Karpas-422 (cell line): ENCODE measurements around the gene UHRF2. TPM values are rescaled to one million over a fixed set of nuclear protein-coding genes. Genes with fewer than 3 reads are reported as not detected.
"Not testable (repeated sequence)": the region's sequence is repeated elsewhere in the genome, so short reads cannot be mapped to it uniquely, and the experiment has no call there.

Source experiments
- DNase-seq: peaks from one replicate; pipeline ENCODE4 v3.0.0-alpha.2; 2015
- H2AFZ ChIP-seq: fragments of 200-600 bp; sonication (generic); 2 replicates; pipeline ENCODE4 v1.6.1; 2014; ENCODE audit warnings: antibody characterized with exemption, low read length, mixed read lengths
- H3K27ac ChIP-seq: fragments of 200-600 bp; sonication (generic); 2 replicates; pipeline ENCODE4 v1.5.1; 2014; ENCODE audit warnings: mild to moderate bottlenecking, low read length, moderate library complexity
- H3K27me3 ChIP-seq: fragments of 200-600 bp; sonication (generic); 2 replicates; pipeline ENCODE4 v1.6.1; 2014; ENCODE audit warnings: low read length, mixed read lengths
- H3K36me3 ChIP-seq: fragments of 200-600 bp; sonication (generic); 2 replicates; pipeline ENCODE4 v1.6.1; 2014; ENCODE audit warnings: low read length, mixed read lengths; ENCODE audit not compliant: insufficient read depth
- H3K4me1 ChIP-seq: fragments of 200-600 bp; sonication (generic); 2 replicates; pipeline ENCODE4 v1.6.1; 2014; ENCODE audit warnings: mild to moderate bottlenecking, low read length, mixed read lengths
- H3K4me2 ChIP-seq: fragments of 200-600 bp; sonication (generic); 2 replicates; pipeline ENCODE4 v1.6.1; 2014; ENCODE audit warnings: low read length, low read depth, mild to moderate bottlenecking; ENCODE audit not compliant: poor library complexity, severe bottlenecking
- H3K4me3 ChIP-seq: fragments of 200-600 bp; sonication (generic); 2 replicates; pipeline ENCODE4 v1.5.1; 2014; ENCODE audit warnings: mild to moderate bottlenecking, antibody characterized with exemption, low read length, mixed read lengths
- H3K79me2 ChIP-seq: fragments of 200-600 bp; sonication (generic); 2 replicates; pipeline ENCODE4 v1.6.1; 2014; ENCODE audit warnings: mild to moderate bottlenecking, low read length, mixed read lengths
- H3K9ac ChIP-seq: fragments of 200-600 bp; sonication (generic); 2 replicates; pipeline ENCODE4 v1.6.0; 2014; ENCODE audit warnings: low read length
- H3K9me2 ChIP-seq: fragments of 200-600 bp; sonication (generic), shearing (Covaris generic); replicated peaks from 2 replicates; pipeline ENCODE4 v1.6.0; 2014; ENCODE audit warnings: mild to moderate bottlenecking, low read length, moderate library complexity; ENCODE audit not compliant: insufficient read depth
- H3K9me3 ChIP-seq: fragments of 300-700, 200-600 bp; sonication (generic); 2 replicates; pipeline ENCODE4 v1.6.1; 2014; ENCODE audit warnings: low read length, mixed read lengths
- H4K20me1 ChIP-seq: fragments of 200-600 bp; sonication (generic); 2 replicates; pipeline ENCODE4 v1.6.1; 2014; ENCODE audit warnings: mild to moderate bottlenecking, antibody characterized with exemption, low read length, low read depth; ENCODE audit not compliant: insufficient read depth
- total RNA-seq: library from RNA; depleted of rRNA; stranded (reverse); fragments of >200 nt; shearing (Covaris generic); gene quantifications from 2 replicates; pipeline ENCODE4 v1.2.3, GENCODE V29; 2014; ENCODE audit warnings: low replicate concordance

Gene UHRF2
- total RNA-seq, 1 experiment from 2014 or later = 85.5 TPM

- Histone ChIP-seq H3K36me3 (peaks cover 57% of the 10 kb centered on the region; the same call in 1 of the 2 replicates), H3K4me3 (no peak overlapping the region), H3K9ac (no peak overlapping the region), H3K9me3 (no peaks in the 10 kb centered on the region), H3K79me2 (peaks cover 6% of the 10 kb centered on the region; the same call in 1 of the 2 replicates), H3K4me1 (no peaks in the 10 kb centered on the region), H3K9me2 (no peaks in the 10 kb centered on the region), H3K27ac (no peak overlapping the region), H2AFZ (no peak overlapping the region), H4K20me1 (no peaks in the 10 kb centered on the region), H3K27me3 (no peaks in the 10 kb centered on the region), H3K4me2 (no peak overlapping the region)
- no peak for DNase-seq
These were observed 89.4 kb downstream of the UHRF2 start for GRCh38 chr9:6502399-6502798.

- peaks cover 36% of the 10 kb centered on the region; the same call in 1 of the 2 replicates for H3K36me3 ChIP-seq
These were observed 93.6 kb downstream of the UHRF2 start for GRCh38 chr9:6506571-6506970.

GRCh38 chr9:6512085-6512657 lies 99.2 kb downstream of the UHRF2 start:
- Histone ChIP-seq H3K27ac (no peak overlapping the region), H2AFZ (no peak overlapping the region), H3K27me3 (no peaks in the 10 kb centered on the region), H3K9me2 (no peaks in the 10 kb centered on the region), H3K4me1 (no peaks in the 10 kb centered on the region), H3K4me2 (no peak overlapping the region), H3K4me3 (no peak overlapping the region), H3K9me3 (no peaks in the 10 kb centered on the region), H3K9ac (no peak overlapping the region), H3K79me2 (no peaks in the 10 kb centered on the region), H4K20me1 (no peaks in the 10 kb centered on the region), H3K36me3 (peaks cover 19% of the 10 kb centered on the region)
- DNase-seq = no peak

More at GRCh38 chr9:6506571-6506970, 93.6 kb downstream of the UHRF2 start:
- no peaks in the 10 kb centered on the region for H3K9me2 ChIP-seq
- H3K4me1 ChIP-seq = no peaks in the 10 kb centered on the region
- peaks cover 1% of the 10 kb centered on the region; the same call in 1 of the 2 replicates for H3K79me2 ChIP-seq
- no peak overlapping the region for H2AFZ ChIP-seq
- no peak overlapping the region for H3K9ac ChIP-seq
- H3K4me2 ChIP-seq = no peak overlapping the region
- H4K20me1 ChIP-seq = no peaks in the 10 kb centered on the region
- H3K27ac ChIP-seq = no peak overlapping the region
- peak; percentile 28 for DNase-seq
- no peak overlapping the region for H3K4me3 ChIP-seq
- H3K9me3 ChIP-seq = no peaks in the 10 kb centered on the region
- no peaks in the 10 kb centered on the region for H3K27me3 ChIP-seq

GRCh38 chr9:6522263-6522662 lies 109.3 kb downstream of the UHRF2 start:
- H3K27me3 ChIP-seq = no peaks in the 10 kb centered on the region
- no peak overlapping the region for H3K4me3 ChIP-seq
- H3K9me3 ChIP-seq = no peaks in the 10 kb centered on the region
- no peak for DNase-seq
- H3K9ac ChIP-seq = no peak overlapping the region
- peaks cover 3% of the 10 kb centered on the region for H3K36me3 ChIP-seq
- H4K20me1 ChIP-seq = no peaks in the 10 kb centered on the region
- H3K4me1 ChIP-seq = no peaks in the 10 kb centered on the region
- H3K27ac ChIP-seq = no peak overlapping the region
- H3K4me2 ChIP-seq = no peak overlapping the region
- H3K79me2 ChIP-seq = no peaks in the 10 kb centered on the region
- no peaks in the 10 kb centered on the region for H3K9me2 ChIP-seq
- no peak overlapping the region for H2AFZ ChIP-seq

GRCh38 chr9:6525326-6526045 lies 112.5 kb downstream of the UHRF2 start:
- Histone ChIP-seq H3K4me2 (no peak overlapping the region), H3K9me2 (no peaks in the 10 kb centered on the region), H3K27ac (no peak overlapping the region), H3K9me3 (no peaks in the 10 kb centered on the region), H3K79me2 (no peaks in the 10 kb centered on the region), H3K4me1 (no peaks in the 10 kb centered on the region), H4K20me1 (no peaks in the 10 kb centered on the region), H3K27me3 (no peaks in the 10 kb centered on the region), H3K36me3 (no peaks in the 10 kb centered on the region), H3K9ac (no peak overlapping the region), H2AFZ (no peak overlapping the region), H3K4me3 (no peak overlapping the region)
- peak; percentile 35 for DNase-seq

GRCh38 chr9:6535594-6535993 lies 122.6 kb downstream of the UHRF2 start:
- Histone ChIP-seq H3K4me2 (no peak overlapping the region), H4K20me1 (no peaks in the 10 kb centered on the region), H2AFZ (no peak overlapping the region), H3K79me2 (no peaks in the 10 kb centered on the region), H3K36me3 (no peaks in the 10 kb centered on the region), H3K4me3 (no peak overlapping the region), H3K9me2 (no peaks in the 10 kb centered on the region), H3K9me3 (no peaks in the 10 kb centered on the region), H3K27ac (no peak overlapping the region), H3K4me1 (no peaks in the 10 kb centered on the region), H3K27me3 (no peaks in the 10 kb centered on the region), H3K9ac (no peak overlapping the region)
- no peak for DNase-seq

GRCh38 chr9:6538666-6539071 lies 125.7 kb downstream of the UHRF2 start:
- Histone ChIP-seq H3K27me3 (no peaks in the 10 kb centered on the region), H3K4me3 (no peak overlapping the region), H3K9me3 (no peaks in the 10 kb centered on the region), H3K4me2 (no peak overlapping the region), H3K36me3 (no peaks in the 10 kb centered on the region), H3K9ac (no peak overlapping the region), H3K27ac (no peak overlapping the region), H3K4me1 (no peaks in the 10 kb centered on the region), H3K9me2 (no peaks in the 10 kb centered on the region), H3K79me2 (no peaks in the 10 kb centered on the region), H4K20me1 (no peaks in the 10 kb centered on the region), H2AFZ (no peak overlapping the region)
- no peak for DNase-seq

- not testable (repeated sequence) for H3K36me3 ChIP-seq
These were observed 129.6 kb downstream of the UHRF2 start for GRCh38 chr9:6542617-6543016.

More at GRCh38 chr9:6542617-6543016, 129.6 kb downstream of the UHRF2 start:
- not testable (repeated sequence) for H3K4me2 ChIP-seq, H3K4me3 ChIP-seq, DNase-seq, H2AFZ ChIP-seq, H4K20me1 ChIP-seq, H3K27ac ChIP-seq, H3K9me2 ChIP-seq, H3K9ac ChIP-seq, H3K4me1 ChIP-seq, H3K27me3 ChIP-seq, H3K79me2 ChIP-seq, H3K9me3 ChIP-seq
